OCI-LY7 (cell line): ENCODE data around the gene CHKA. TPM values are rescaled to one million over a fixed set of nuclear protein-coding genes. Genes with fewer than 3 reads are reported as not detected.

Experiments
- BruUV-seq: library from RNA; stranded (reverse); fragments of 400-500 nt; replicated peaks from 2 replicates; lab custom pipeline; 2021; lab: Mats Ljungman, UMichigan
- CTCF ChIA-PET: fragments of 300-600 bp; sonication (Branson Sonifier 250); formaldehyde crosslinking; loops from one replicate; lab custom pipeline; 2022; ENCODE audit warnings: antibody characterized with exemption; ENCODE audit not compliant: unreplicated experiment; lab: Charles Lee
- POLR2A ChIA-PET: fragments of 300-600 bp; sonication (Branson Sonifier 250); formaldehyde crosslinking; loops from one replicate; lab custom pipeline; 2022; ENCODE audit warnings: antibody characterized with exemption; lab: Charles Lee
- DNase-seq: peaks from one replicate; pipeline ENCODE4 v3.0.0-alpha.2; 2015; ENCODE audit warnings: low spot score
- H2AFZ ChIP-seq: fragments of 200-600 bp; sonication (generic), shearing (Covaris generic); 2 replicates; pipeline ENCODE4 v1.6.1; 2014; ENCODE audit warnings: mild to moderate bottlenecking, antibody characterized with exemption, low read length, moderate library complexity
- H3K27ac ChIP-seq: fragments of 200-600 bp; sonication (generic); 2 replicates; pipeline ENCODE4 v1.5.1; 2014; ENCODE audit warnings: mixed run types, low read depth, mild to moderate bottlenecking, moderate library complexity, low read length, inconsistent platforms; ENCODE audit not compliant: poor library complexity, severe bottlenecking
- H3K36me3 ChIP-seq: fragments of 200-600 bp; sonication (generic); 2 replicates; pipeline ENCODE4 v1.6.1; 2014; ENCODE audit warnings: mild to moderate bottlenecking, antibody characterized with exemption, low read length, moderate library complexity, mixed read lengths; ENCODE audit not compliant: insufficient read depth
- H3K4me1 ChIP-seq: fragments of 200-600 bp; sonication (generic); 2 replicates; pipeline ENCODE4 v1.5.1; 2014; ENCODE audit warnings: mild to moderate bottlenecking, low read length; ENCODE audit not compliant: insufficient read depth, poor library complexity, severe bottlenecking
- H3K4me2 ChIP-seq: fragments of 200-600 bp; sonication (generic); 2 replicates; pipeline ENCODE4 v1.6.1; 2014; ENCODE audit warnings: mild to moderate bottlenecking, low read length
- H3K4me3 ChIP-seq: fragments of 200-600 bp; sonication (generic); 2 replicates; pipeline ENCODE4 v1.5.1; 2014; ENCODE audit warnings: mild to moderate bottlenecking, low read depth, low read length; ENCODE audit not compliant: poor library complexity, severe bottlenecking
- H3K79me2 ChIP-seq: fragments of 200-600 bp; sonication (generic); 2 replicates; pipeline ENCODE4 v1.6.1; 2016; ENCODE audit warnings: low read depth, mild to moderate bottlenecking, low read length, moderate library complexity, mixed read lengths; ENCODE audit not compliant: insufficient read depth
- H3K9me2 ChIP-seq: fragments of 200-600 bp; sonication (generic); 2 replicates; pipeline ENCODE4 v1.6.1; 2016; ENCODE audit warnings: mild to moderate bottlenecking, low read length, mixed read lengths; ENCODE audit not compliant: insufficient read depth
- H3K9me3 ChIP-seq: fragments of 200-600 bp; sonication (generic); 2 replicates; pipeline ENCODE4 v1.6.1; 2014; ENCODE audit warnings: mild to moderate bottlenecking, mixed run types, low read length, mixed read lengths
- H4K20me1 ChIP-seq: fragments of 200-600 bp; sonication (generic); 2 replicates; pipeline ENCODE4 v1.6.1; 2014; ENCODE audit warnings: mild to moderate bottlenecking, antibody characterized with exemption, low read length, moderate library complexity, mixed read lengths; ENCODE audit not compliant: insufficient read depth
- EZH2phosphoT487 ChIP-seq: fragments of 200-600 bp; sonication (generic); IDR thresholded peaks from 2 replicates; pipeline ENCODE4 v1.6.1; 2018; ENCODE audit warnings: low read depth, borderline replicate concordance, mild to moderate bottlenecking, mixed run types, antibody characterized with exemption, low read length, moderate library complexity, mixed read lengths
- intact Hi-C: fragments of 100-400 bp; cut with micrococcal nuclease; formaldehyde crosslinking; loops from one replicate; pipeline ENCODE4 v1.10.0; 2022; ENCODE audit not compliant: unreplicated experiment
- total RNA-seq, 2 experiments: library from RNA; depleted of rRNA in 1 of 2; stranded (reverse); fragments of >200 nt in 1 of 2; shearing (Covaris generic) in 1 of 2; gene quantifications; 2 replicates each; pipeline ENCODE4 v1.2.3, GENCODE V29; 2014 to 2022
- TF ChIP-seq, protein P1 (sequence below): fragments of 200-600 bp; sonication (generic); conservative IDR thresholded peaks from 2 replicates; pipeline ENCODE4 v1.5.1; 2014; ENCODE audit warnings: mild to moderate bottlenecking, antibody characterized with exemption, low read length, moderate library complexity, mixed read lengths

CHKA gene
- total RNA-seq, 2 experiments from 2014 or later = 36.1 to 47.2 TPM

DNA sequence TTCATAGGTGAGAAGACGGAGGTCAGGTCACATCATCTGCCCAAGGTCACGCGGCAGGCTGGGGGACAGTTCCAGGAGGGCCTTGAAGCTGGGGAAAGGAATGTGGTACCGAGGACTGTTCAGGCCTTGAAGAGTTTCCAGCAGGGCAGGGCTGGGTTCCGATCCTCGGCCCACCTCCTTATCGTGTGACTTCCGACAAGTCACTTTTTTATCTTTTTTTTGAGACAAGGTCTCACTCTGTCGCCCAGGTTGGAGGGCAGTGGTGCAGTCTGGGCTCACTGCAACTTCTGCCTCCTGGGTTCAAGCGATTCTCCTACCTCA lies 90.1 kb downstream of the CHKA start:
- Histone ChIP-seq H2AFZ (peak overlapping the region; percentile 59; the same call in 1 of the 2 replicates), H3K4me3 (peak overlapping the region; percentile 93), H3K36me3 (peaks cover 18% of the 10 kb centered on the region), H3K4me2 (peak overlapping the region; percentile 97), H3K79me2 (peaks cover 11% of the 10 kb centered on the region; the same call in 1 of the 2 replicates), H3K4me1 (peaks cover 32% of the 10 kb centered on the region), H3K9me3 (no peaks in the 10 kb centered on the region), H3K27ac (peak overlapping the region; percentile 48), H4K20me1 (no peaks in the 10 kb centered on the region), H3K9me2 (no peaks in the 10 kb centered on the region)
- TF ChIP-seq, protein P1, sequence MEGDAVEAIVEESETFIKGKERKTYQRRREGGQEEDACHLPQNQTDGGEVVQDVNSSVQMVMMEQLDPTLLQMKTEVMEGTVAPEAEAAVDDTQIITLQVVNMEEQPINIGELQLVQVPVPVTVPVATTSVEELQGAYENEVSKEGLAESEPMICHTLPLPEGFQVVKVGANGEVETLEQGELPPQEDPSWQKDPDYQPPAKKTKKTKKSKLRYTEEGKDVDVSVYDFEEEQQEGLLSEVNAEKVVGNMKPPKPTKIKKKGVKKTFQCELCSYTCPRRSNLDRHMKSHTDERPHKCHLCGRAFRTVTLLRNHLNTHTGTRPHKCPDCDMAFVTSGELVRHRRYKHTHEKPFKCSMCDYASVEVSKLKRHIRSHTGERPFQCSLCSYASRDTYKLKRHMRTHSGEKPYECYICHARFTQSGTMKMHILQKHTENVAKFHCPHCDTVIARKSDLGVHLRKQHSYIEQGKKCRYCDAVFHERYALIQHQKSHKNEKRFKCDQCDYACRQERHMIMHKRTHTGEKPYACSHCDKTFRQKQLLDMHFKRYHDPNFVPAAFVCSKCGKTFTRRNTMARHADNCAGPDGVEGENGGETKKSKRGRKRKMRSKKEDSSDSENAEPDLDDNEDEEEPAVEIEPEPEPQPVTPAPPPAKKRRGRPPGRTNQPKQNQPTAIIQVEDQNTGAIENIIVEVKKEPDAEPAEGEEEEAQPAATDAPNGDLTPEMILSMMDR = no peak
- no peak for TF ChIP-seq EZH2phosphoT487
- ChIA-PET CTCF (no interaction called here), POLR2A (interaction anchor here (1.3 to 1.6 kb wide), 2 partner anchors 8 to 9 kb away, joined by 5 read pairs; partner anchors contain the start of gene TCIRG1)
- intact Hi-C loops = no loop called here
- no TSS peak for BruUV-seq
- no peak for DNase-seq

DNA sequence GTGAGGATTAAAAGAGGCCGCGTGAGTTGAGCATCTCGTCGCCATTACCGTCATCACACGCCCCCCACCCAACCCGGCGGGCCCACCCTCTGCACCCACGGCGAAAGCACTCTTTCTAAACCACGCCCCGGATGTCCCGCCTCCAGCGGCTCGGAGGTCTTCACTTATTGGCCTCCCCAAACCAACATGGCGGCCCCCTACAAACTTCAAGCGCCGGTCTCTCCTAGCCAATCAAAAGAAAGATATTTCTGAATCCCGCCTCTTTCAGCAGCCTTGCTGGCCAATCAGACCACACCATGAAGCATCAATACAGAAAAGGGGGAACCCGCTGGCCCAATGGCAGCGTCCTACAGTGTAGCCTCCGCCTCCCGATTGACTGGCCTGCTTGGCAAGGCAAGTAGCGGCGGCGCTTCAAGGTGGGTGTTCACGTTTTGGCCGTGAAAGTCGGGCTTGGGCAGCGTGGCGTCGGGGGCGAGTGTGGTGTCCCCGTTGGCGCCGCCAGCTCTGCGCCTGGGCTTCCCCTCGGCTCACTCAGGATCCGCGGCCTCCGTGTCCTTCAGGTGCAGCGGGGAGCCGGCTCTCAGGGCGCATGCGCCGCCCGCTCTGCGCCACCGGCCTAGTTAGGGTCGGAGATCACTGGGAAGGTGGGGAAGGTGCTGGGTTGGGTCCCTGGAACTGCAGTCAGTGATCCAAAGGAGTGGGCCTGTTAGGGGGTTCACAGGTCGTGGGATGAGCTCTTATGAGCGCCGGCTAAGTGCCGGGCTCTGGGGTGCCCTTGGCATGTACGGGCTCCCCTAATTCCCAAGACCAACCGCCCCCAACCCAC lies 90.7 kb downstream of the CHKA start, which contains the start of gene NDUFS8:
Gene NDUFS8, plus strand, starts transcription at position 364 of the 826 bp plus-strand sequence. CDS start 1,471 bp downstream, outside the sequence.
- Histone ChIP-seq H3K27ac (peak within 1 kb of the TSS; percentile 48), H3K4me2 (peak within 1 kb of the TSS; percentile 97), H3K9me2 (no peaks in the 10 kb centered on the region), H3K36me3 (peaks cover 18% of the 10 kb centered on the region), H4K20me1 (no peaks in the 10 kb centered on the region), H3K4me3 (peak within 1 kb of the TSS; percentile 93), H2AFZ (peak within 1 kb of the TSS; percentile 59; the same call in 1 of the 2 replicates), H3K4me1 (peaks cover 33% of the 10 kb centered on the region), H3K79me2 (peaks cover 11% of the 10 kb centered on the region; the same call in 1 of the 2 replicates), H3K9me3 (no peaks in the 10 kb centered on the region)
- intact Hi-C loops = no loop called here
- TF ChIP-seq, protein P1 = no peak
- no peak for TF ChIP-seq EZH2phosphoT487
- CTCF ChIA-PET = no interaction called here
- POLR2A ChIA-PET = interaction anchor here (0.6 to 1.6 kb wide), 3 partner anchors 9 to 181 kb away, joined by 3 to 5 read pairs (median 5); partner anchors contain the start of gene TCIRG1
- DNase-seq = peak; percentile 99
- BruUV-seq = TSS peak; percentile 50
